ENCODE data around the gene ATG2A. TPM values are rescaled to one million over a fixed set of nuclear protein-coding genes. Genes with fewer than 3 reads are reported as not detected.
A peak's percentile ranks its signal among the peaks of the same experiment; 100 is the strongest.

The ATG2A gene
- total and polyA plus RNA-seq, 10 of the 15 experiments (the other 5 are each of a cell fraction or from before 2014, with no cell fraction given), result 0.08 to 19.0 (median 4.6) TPM

- TF ChIP-seq ZNF592 (IDR thresholded peaks at IDR 0.05) (0 out of 2 replicates have a peak, but pooled peaks have one; percentile 19), HDGF (IDR thresholded peaks at IDR 0.05) (no peak), CEBPB (IDR thresholded peaks at IDR 0.05; ENCODE audit: borderline replicate concordance in 1 of 2, low read depth in 2 of 2, low read length in 2 of 2) (no peak), PBX3 (IDR thresholded peaks at IDR 0.05; ENCODE audit: insufficient replicate concordance, low read depth, low read length) (no peak), ZNF622 (IDR thresholded peaks at IDR 0.05) (no peak), EZH2 (IDR thresholded peaks at IDR 0.05; ENCODE audit: borderline replicate concordance, control insufficient read depth, low read depth, low read length) (no peak), TBL1XR1 (IDR thresholded peaks at IDR 0.05; ENCODE audit: low read depth, low read length) (no peak), MTA2 (IDR thresholded peaks at IDR 0.05; ENCODE audit: low read depth) (no peak), GATAD2B (conservative IDR thresholded peaks at IDR 0.05; ENCODE audit: low read depth) (peak; percentile 69), FOS (IDR thresholded peaks at IDR 0.05; ENCODE audit: borderline replicate concordance, extremely low read depth, insufficient read length) (no peak), E2F8 (IDR thresholded peaks at IDR 0.05; ENCODE audit: low read depth, partially characterized antibody) (no peak), HDAC6 (IDR thresholded peaks at IDR 0.05; ENCODE audit: unreplicated experiment) (no peak), ZNF207 (IDR thresholded peaks at IDR 0.05; ENCODE audit: borderline replicate concordance) (peak; percentile 43; the same call in 1 of the 2 replicates), POLR2AphosphoS2 (IDR thresholded peaks at IDR 0.05; ENCODE audit: low read depth, low read length) (no peak), DPF2 (IDR thresholded peaks at IDR 0.05) (no peak), NFXL1 (IDR thresholded peaks at IDR 0.05; ENCODE audit: borderline replicate concordance) (no peak), SIN3A (IDR thresholded peaks at IDR 0.05; ENCODE audit: low read depth, low read length) (no peak), NR2C2 (IDR thresholded peaks at IDR 0.05; ENCODE audit: borderline replicate concordance, control insufficient read depth, insufficient read length, low read depth) (no peak), MYC (IDR thresholded peaks at IDR 0.05; ENCODE audit: insufficient read depth, insufficient read length, insufficient replicate concordance, low read length, severe bottlenecking) (no peak), NRF1 (conservative IDR thresholded peaks at IDR 0.05; ENCODE audit: low read depth, low read length) (0 out of 2 replicates have a peak, but pooled peaks have one; percentile 16), KAT2A (conservative IDR thresholded peaks at IDR 0.05; ENCODE audit: control insufficient read depth, low read depth, low read length) (no peak), ZNF274 (IDR thresholded peaks at IDR 0.05; ENCODE audit: insufficient read depth, insufficient read length) (no peak), CHD2 (IDR thresholded peaks at IDR 0.05; ENCODE audit: borderline replicate concordance, low read depth, low read length) (0 out of 2 replicates have a peak, but pooled peaks have one; percentile 30)
Observed at GRCh38 chr11:64846998-64847666, 69.9 kb downstream of the ATG2A start (continued).
